ENCODE results near the gene RAB5A.

RAB5A gene

DNA sequence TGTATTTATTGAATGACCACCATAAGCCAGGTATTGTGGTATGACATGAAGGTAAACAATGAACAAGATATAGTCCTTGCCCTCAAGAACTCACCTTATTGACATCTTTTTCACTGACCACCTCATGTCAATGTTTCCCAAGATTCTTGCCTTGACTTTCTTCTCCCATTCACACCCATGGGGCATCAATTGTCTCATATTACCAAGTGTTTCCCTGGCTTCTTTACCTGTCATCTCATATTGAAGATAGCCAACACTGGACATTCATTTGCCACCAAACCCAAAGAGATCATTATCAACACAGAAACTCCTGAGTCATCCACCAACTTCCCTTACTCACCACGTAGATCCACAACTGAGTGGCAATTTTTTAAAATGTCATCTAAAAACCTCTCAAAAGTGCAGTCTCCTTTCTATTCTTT is 15.1 kb upstream of the RAB5A start:
- Histone ChIP-seq H3K27me3 (ENCODE audit: control insufficient read depth, insufficient read depth, low read length) (no peaks in the 10 kb centered on the region), H3K9ac (ENCODE audit: low read length) (no peak overlapping the region), H3K4me1 (ENCODE audit: control insufficient read depth, low read depth, low read length) (no peaks in the 10 kb centered on the region), H3K36me3 (ENCODE audit: control insufficient read depth, low read depth, low read length) (no peaks in the 10 kb centered on the region), H3K4me3 (ENCODE audit: low read length) (no peak overlapping the region), H3K27ac (ENCODE audit: low read length) (no peak overlapping the region), H3K9me3 (ENCODE audit: control insufficient read depth, low read depth, low read length) (no peaks in the 10 kb centered on the region)

DNA sequence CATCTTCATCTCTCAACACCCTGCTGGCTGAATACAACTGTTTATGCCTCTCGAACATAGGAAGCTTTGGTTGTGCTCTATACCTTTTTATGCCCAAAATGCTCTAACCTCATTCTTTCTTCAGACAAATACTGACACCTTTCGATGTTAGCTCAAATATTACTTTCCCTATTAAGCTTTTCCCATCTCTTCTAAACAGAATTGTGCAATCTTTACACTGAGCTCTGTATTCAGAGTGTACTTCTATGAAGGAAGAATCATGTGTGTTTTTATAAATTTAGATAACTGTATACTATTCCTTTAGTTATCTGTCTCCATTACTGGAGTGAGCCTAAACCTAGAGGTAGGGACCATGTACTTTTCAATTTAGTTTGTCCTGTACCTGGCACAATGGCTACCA is 14.5 kb upstream of the RAB5A start:
- Histone ChIP-seq H3K9ac (ENCODE audit: low read length) (no peak overlapping the region), H3K4me3 (ENCODE audit: low read length) (no peak overlapping the region), H3K4me1 (ENCODE audit: control insufficient read depth, low read depth, low read length) (no peaks in the 10 kb centered on the region), H3K9me3 (ENCODE audit: control insufficient read depth, low read depth, low read length) (no peaks in the 10 kb centered on the region), H3K36me3 (ENCODE audit: control insufficient read depth, low read depth, low read length) (no peaks in the 10 kb centered on the region), H3K27me3 (ENCODE audit: control insufficient read depth, insufficient read depth, low read length) (no peaks in the 10 kb centered on the region), H3K27ac (ENCODE audit: low read length) (no peak overlapping the region)

- Histone ChIP-seq H3K4me1 (ENCODE audit: control insufficient read depth, low read depth, low read length) (no peaks in the 10 kb centered on the region), H3K27ac (ENCODE audit: low read length) (peak within 1 kb of the TSS; percentile 34), H3K9me3 (ENCODE audit: control insufficient read depth, low read depth, low read length) (no peaks in the 10 kb centered on the region), H3K4me3 (ENCODE audit: low read length) (peak within 1 kb of the TSS; percentile 31), H3K27me3 (ENCODE audit: control insufficient read depth, insufficient read depth, low read length) (no peaks in the 10 kb centered on the region), H3K9ac (ENCODE audit: low read length) (peak within 1 kb of the TSS; percentile 35), H3K36me3 (ENCODE audit: control insufficient read depth, low read depth, low read length) (no peaks in the 10 kb centered on the region)
Observed at GRCh38 chr3:19934098-19934566, 12.8 kb upstream of the RAB5A start, which contains the start of gene EFHB. Gene EFHB, minus strand, starts transcription at chr3:19934217. Its CDS starts 199 bp downstream, at chr3:19934018.

DNA sequence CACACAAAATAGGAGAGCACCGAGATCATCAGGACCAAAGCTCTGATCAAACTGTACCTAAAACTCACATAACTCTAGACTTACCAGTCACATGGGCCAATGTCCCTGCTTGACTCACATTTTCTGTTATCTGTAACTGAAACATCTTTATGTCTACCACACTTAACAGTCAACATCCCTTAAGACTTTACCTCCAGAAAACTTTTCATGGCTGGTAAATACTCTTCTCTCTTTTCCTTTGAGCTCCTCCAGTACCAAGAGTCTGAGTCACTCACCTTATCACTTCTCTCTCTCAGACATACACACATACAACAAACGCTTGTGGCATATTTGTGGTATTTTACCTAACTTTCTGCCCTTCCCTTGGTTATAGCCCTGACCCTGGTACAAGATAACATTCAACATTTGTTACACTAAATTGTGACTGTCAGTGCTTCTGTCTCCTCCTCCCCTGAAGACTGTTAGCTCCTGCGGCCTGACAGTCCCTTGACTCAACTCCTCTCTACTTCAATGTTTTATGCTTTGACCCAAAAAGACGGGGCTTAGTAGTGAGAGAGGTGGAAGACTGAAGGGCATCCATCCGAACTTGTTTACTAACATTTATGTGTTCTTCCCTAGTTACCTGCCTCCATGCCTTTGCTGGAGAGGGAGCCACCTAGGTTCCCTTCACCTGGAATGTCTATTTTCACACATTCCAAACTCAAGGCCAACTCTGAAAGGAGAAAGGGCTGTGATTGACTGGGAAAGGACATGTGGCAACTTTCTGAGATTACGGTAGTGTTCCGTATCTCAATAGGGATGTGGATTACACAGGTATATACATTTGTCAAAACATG is 9.2 kb upstream of the RAB5A start:
- no peak overlapping the region for H3K9ac ChIP-seq (ENCODE audit: low read length)
- no peaks in the 10 kb centered on the region for H3K36me3 ChIP-seq (ENCODE audit: control insufficient read depth, low read depth, low read length)
- no peak overlapping the region for H3K27ac ChIP-seq (ENCODE audit: low read length)
- H3K27me3 ChIP-seq (ENCODE audit: control insufficient read depth, insufficient read depth, low read length) = no peaks in the 10 kb centered on the region
- H3K4me3 ChIP-seq (ENCODE audit: low read length) = no peak overlapping the region
- no peaks in the 10 kb centered on the region for H3K9me3 ChIP-seq (ENCODE audit: control insufficient read depth, low read depth, low read length)
- H3K4me1 ChIP-seq (ENCODE audit: control insufficient read depth, low read depth, low read length) = no peaks in the 10 kb centered on the region

GRCh38 chr3:19938295-19938627 is 8.6 kb upstream of the RAB5A start:
- no peak overlapping the region for H3K4me3 ChIP-seq (ENCODE audit: low read length)
- no peak overlapping the region for H3K9ac ChIP-seq (ENCODE audit: low read length)
- H3K9me3 ChIP-seq (ENCODE audit: control insufficient read depth, low read depth, low read length) = no peaks in the 10 kb centered on the region

GRCh38 chr3:19940643-19941042 is 6.3 kb upstream of the RAB5A start:
- no peak overlapping the region for H3K9ac ChIP-seq (ENCODE audit: low read length)
- H3K4me1 ChIP-seq (ENCODE audit: control insufficient read depth, low read depth, low read length) = no peaks in the 10 kb centered on the region
- H3K9me3 ChIP-seq (ENCODE audit: control insufficient read depth, low read depth, low read length) = no peaks in the 10 kb centered on the region
- H3K4me3 ChIP-seq (ENCODE audit: low read length) = no peak overlapping the region
- no peaks in the 10 kb centered on the region for H3K36me3 ChIP-seq (ENCODE audit: control insufficient read depth, low read depth, low read length)
- H3K27ac ChIP-seq (ENCODE audit: low read length) = no peak overlapping the region
- H3K27me3 ChIP-seq (ENCODE audit: control insufficient read depth, insufficient read depth, low read length) = no peaks in the 10 kb centered on the region

More at GRCh38 chr3:19938295-19938627, 8.6 kb upstream of the RAB5A start:
- Histone ChIP-seq H3K27ac (ENCODE audit: low read length) (no peak overlapping the region), H3K4me1 (ENCODE audit: control insufficient read depth, low read depth, low read length) (no peaks in the 10 kb centered on the region), H3K27me3 (ENCODE audit: control insufficient read depth, insufficient read depth, low read length) (no peaks in the 10 kb centered on the region), H3K36me3 (ENCODE audit: control insufficient read depth, low read depth, low read length) (no peaks in the 10 kb centered on the region)

DNA sequence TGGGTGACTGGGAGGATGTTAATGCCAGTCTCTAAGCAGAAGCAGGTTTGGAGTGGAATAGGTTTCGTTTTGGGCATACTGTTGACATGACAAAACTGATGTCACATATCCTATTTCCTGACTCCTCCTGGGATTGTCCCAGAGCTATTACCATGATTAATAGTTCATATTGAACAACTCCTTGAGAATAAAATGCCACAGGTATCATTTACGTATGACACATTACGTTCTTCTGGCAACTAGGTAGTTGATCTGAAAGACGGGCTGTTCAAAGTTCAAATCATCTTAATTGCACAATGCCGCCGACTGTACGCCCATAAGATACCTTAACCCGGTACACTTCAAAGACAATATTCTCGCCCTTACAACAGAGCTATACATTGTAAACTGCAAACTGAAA is 1.4 kb upstream of the RAB5A start:
- H3K4me1 ChIP-seq (ENCODE audit: control insufficient read depth, low read depth, low read length) = peaks cover 18% of the 10 kb centered on the region
- peaks cover under 1% of the 10 kb centered on the region for H3K36me3 ChIP-seq (ENCODE audit: control insufficient read depth, low read depth, low read length)
- H3K9me3 ChIP-seq (ENCODE audit: control insufficient read depth, low read depth, low read length) = no peaks in the 10 kb centered on the region
- H3K27me3 ChIP-seq (ENCODE audit: control insufficient read depth, insufficient read depth, low read length) = no peaks in the 10 kb centered on the region
- no peak overlapping the region for H3K27ac ChIP-seq (ENCODE audit: low read length)
- H3K9ac ChIP-seq (ENCODE audit: low read length) = no peak overlapping the region
- no peak overlapping the region for H3K4me3 ChIP-seq (ENCODE audit: low read length)

GRCh38 chr3:19945969-19946831 is 697 bp upstream of the RAB5A start:
- H3K27me3 ChIP-seq (ENCODE audit: control insufficient read depth, insufficient read depth, low read length) = no peaks in the 10 kb centered on the region
- H3K4me3 ChIP-seq (ENCODE audit: low read length) = peak overlapping the region; percentile 88
- H3K4me1 ChIP-seq (ENCODE audit: control insufficient read depth, low read depth, low read length) = peaks cover 18% of the 10 kb centered on the region
- peaks cover 7% of the 10 kb centered on the region for H3K36me3 ChIP-seq (ENCODE audit: control insufficient read depth, low read depth, low read length)
- H3K27ac ChIP-seq (ENCODE audit: low read length) = peak overlapping the region; percentile 93
- H3K9ac ChIP-seq (ENCODE audit: low read length) = peak overlapping the region; percentile 89
- no peaks in the 10 kb centered on the region for H3K9me3 ChIP-seq (ENCODE audit: control insufficient read depth, low read depth, low read length)

GRCh38 chr3:19947549-19948225 is 790 bp downstream of the RAB5A start:
- no peaks in the 10 kb centered on the region for H3K27me3 ChIP-seq (ENCODE audit: control insufficient read depth, insufficient read depth, low read length)
- peak overlapping the region; percentile 89 for H3K9ac ChIP-seq (ENCODE audit: low read length)
- H3K4me1 ChIP-seq (ENCODE audit: control insufficient read depth, low read depth, low read length) = peaks cover 18% of the 10 kb centered on the region
- peak overlapping the region; percentile 67 for H3K27ac ChIP-seq (ENCODE audit: low read length)
- peak overlapping the region; percentile 88 for H3K4me3 ChIP-seq (ENCODE audit: low read length)
- peaks cover 18% of the 10 kb centered on the region for H3K36me3 ChIP-seq (ENCODE audit: control insufficient read depth, low read depth, low read length)
- H3K9me3 ChIP-seq (ENCODE audit: control insufficient read depth, low read depth, low read length) = no peaks in the 10 kb centered on the region

DNA sequence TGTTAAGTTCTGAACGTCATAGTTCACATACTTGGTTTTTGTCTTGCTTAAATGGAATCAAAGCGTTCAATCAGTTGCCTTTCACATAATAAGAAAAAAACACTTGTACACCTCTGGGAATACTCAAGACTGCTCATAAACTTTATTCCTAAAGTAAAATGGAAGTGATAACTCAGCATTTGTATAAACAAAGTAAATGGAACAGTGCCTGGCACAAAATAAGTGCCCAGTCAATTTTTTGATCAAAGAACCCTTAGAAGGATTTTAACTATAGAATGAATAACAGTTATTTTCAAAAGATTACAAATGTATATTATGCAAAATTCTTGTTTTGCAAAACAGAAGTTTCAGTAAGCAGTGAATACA is 1.3 kb downstream of the RAB5A start:
- peak overlapping the region; percentile 88 for H3K4me3 ChIP-seq (ENCODE audit: low read length)
- peak overlapping the region; percentile 89 for H3K9ac ChIP-seq (ENCODE audit: low read length)
- no peaks in the 10 kb centered on the region for H3K27me3 ChIP-seq (ENCODE audit: control insufficient read depth, insufficient read depth, low read length)
- H3K27ac ChIP-seq (ENCODE audit: low read length) = no peak overlapping the region
- H3K36me3 ChIP-seq (ENCODE audit: control insufficient read depth, low read depth, low read length) = peaks cover 18% of the 10 kb centered on the region
- no peaks in the 10 kb centered on the region for H3K9me3 ChIP-seq (ENCODE audit: control insufficient read depth, low read depth, low read length)
- H3K4me1 ChIP-seq (ENCODE audit: control insufficient read depth, low read depth, low read length) = peaks cover 18% of the 10 kb centered on the region

DNA sequence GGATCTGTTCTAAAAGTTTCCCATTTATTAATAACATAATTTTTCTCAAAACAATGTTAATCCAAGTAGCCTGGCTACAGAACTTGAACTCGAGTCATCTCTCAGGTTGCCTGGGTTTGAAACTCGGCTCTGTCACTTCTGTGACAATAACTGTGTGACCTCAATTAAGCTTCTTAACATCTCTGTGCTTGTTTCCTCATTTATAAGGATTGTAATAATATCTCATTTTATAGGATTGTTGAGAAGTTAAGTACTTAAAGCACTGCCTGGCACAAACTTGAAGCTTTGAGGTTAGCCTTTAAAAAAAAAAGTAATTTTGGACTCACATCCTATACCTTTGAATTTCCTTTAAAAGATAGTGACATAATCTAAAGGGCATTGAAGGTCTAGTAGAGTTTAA is 3.4 kb downstream of the RAB5A start:
- no peaks in the 10 kb centered on the region for H3K27me3 ChIP-seq (ENCODE audit: control insufficient read depth, insufficient read depth, low read length)
- H3K9ac ChIP-seq (ENCODE audit: low read length) = no peak overlapping the region
- peaks cover 18% of the 10 kb centered on the region for H3K4me1 ChIP-seq (ENCODE audit: control insufficient read depth, low read depth, low read length)
- H3K36me3 ChIP-seq (ENCODE audit: control insufficient read depth, low read depth, low read length) = peaks cover 26% of the 10 kb centered on the region
- no peak overlapping the region for H3K4me3 ChIP-seq (ENCODE audit: low read length)
- H3K9me3 ChIP-seq (ENCODE audit: control insufficient read depth, low read depth, low read length) = no peaks in the 10 kb centered on the region
- no peak overlapping the region for H3K27ac ChIP-seq (ENCODE audit: low read length)
